B cell (primary cell): ENCODE measurements around the gene PPEF1. TPM values are rescaled to one million over a fixed set of nuclear protein-coding genes. Genes with fewer than 3 reads are reported as not detected.
A peak's percentile ranks its signal among the peaks of the same experiment; 100 is the strongest.

Source experiments
- ATAC-seq: fragments of 200-7000 bp; cut with Tn5 transposase; one replicate; pipeline ENCODE4 v1.10.0; 2021; ENCODE audit warnings: low read depth, mild to moderate bottlenecking, moderate number of reproducible peaks, moderate library complexity
- CTCF ChIA-PET: fragments of 350-600 bp; sonication (Branson Sonifier 250); formaldehyde crosslinking; loops from one replicate; lab custom pipeline; 2021; ENCODE audit warnings: antibody characterized with exemption, inconsistent platforms; lab: Charles Lee
- POLR2A ChIA-PET: fragments of 350-600 bp; sonication (Branson Sonifier 250); formaldehyde crosslinking; loops from one replicate; lab custom pipeline; 2021; ENCODE audit warnings: antibody characterized with exemption; lab: Charles Lee
- DNase-seq: peaks from one replicate; pipeline ENCODE4 v3.0.0; 2013
- H2AFZ ChIP-seq: 2 replicates; pipeline ENCODE4 v1.6.1; 2012; ENCODE audit warnings: mild to moderate bottlenecking, low read depth, low read length; ENCODE audit not compliant: insufficient read depth, poor library complexity, severe bottlenecking
- H3K27ac ChIP-seq, 2 donors: 1 replicate in 1 of 2; 2 replicates in 1 of 2; pipeline ENCODE4 v1.5.1; 2012 to 2013; ENCODE audit warnings: low read length in 2 of 2, mild to moderate bottlenecking in 2 of 2, moderate library complexity in 1 of 2
- H3K27me3 ChIP-seq, 4 experiments: fragments of 200-600 bp in 1 of 4; sonication (generic) in 1 of 4; replicated peaks in 1 of 4; 1 replicate in 2 of 4; 2 replicates in 2 of 4; pipeline versions ENCODE4 v1.6.1 to v1.7.0; 2013 to 2016; ENCODE audit warnings: low read length in 3 of 4, mild to moderate bottlenecking in 2 of 4, mixed read lengths in 1 of 4, moderate library complexity in 1 of 4; ENCODE audit not compliant: insufficient read depth in 4 of 4, control insufficient read depth in 3 of 4; ENCODE audit errors: control extremely low read depth in 1 of 4
- H3K36me3 ChIP-seq, 2 experiments: replicated peaks in 1 of 2; 1 replicate in 1 of 2; 2 replicates in 1 of 2; pipeline versions ENCODE4 v1.6.1 to v1.7.1; 2013; ENCODE audit warnings: low read length in 1 of 2; ENCODE audit not compliant: insufficient read depth in 2 of 2, control insufficient read depth in 1 of 2; ENCODE audit errors: control extremely low read depth in 1 of 2, extremely low read depth in 1 of 2
- H3K4me1 ChIP-seq, 2 donors: fragments of 200-600 bp in 1 of 2; sonication (generic) in 1 of 2; 1 replicate in 1 of 2; 2 replicates in 1 of 2; pipeline versions ENCODE4 v1.5.1 to v1.6.1; 2013 to 2017; ENCODE audit warnings: low read length in 2 of 2; ENCODE audit not compliant: control insufficient read depth in 2 of 2, insufficient read depth in 2 of 2
- H3K4me2 ChIP-seq: replicated peaks from 2 replicates; pipeline ENCODE3; 2012; ENCODE audit warnings: mild to moderate bottlenecking, low read depth, low read length; ENCODE audit not compliant: poor library complexity, severe bottlenecking
- H3K4me3 ChIP-seq, 5 experiments: fragments of 200-600 bp in 1 of 5; sonication (generic) in 1 of 5; 1 replicate in 3 of 5; 2 replicates in 2 of 5; pipeline versions ENCODE4 v1.5.1 to v1.7.0; 2011 to 2016; ENCODE audit warnings: low read length in 4 of 5, mild to moderate bottlenecking in 4 of 5, low read depth in 2 of 5, control low read depth in 1 of 5, moderate library complexity in 1 of 5; ENCODE audit not compliant: insufficient read depth in 1 of 5; ENCODE audit errors: control extremely low read depth in 1 of 5, extremely low read depth in 1 of 5
- H3K79me2 ChIP-seq: fragments of 200-600 bp; sonication (generic); one replicate; pipeline ENCODE4 v1.6.0; 2016; ENCODE audit warnings: low read length; ENCODE audit not compliant: control insufficient read depth, insufficient read depth
- H3K9ac ChIP-seq: fragments of 200-600 bp; sonication (generic); 2 replicates; pipeline ENCODE4 v1.6.1; 2017; ENCODE audit warnings: mild to moderate bottlenecking, low read length, moderate library complexity
- H3K9me3 ChIP-seq, 3 donors: one replicate each; pipeline versions ENCODE4 v1.6.1 to v1.7.1; 2013; ENCODE audit warnings: low read length in 2 of 3; ENCODE audit not compliant: control insufficient read depth in 2 of 3, insufficient read depth in 1 of 3; ENCODE audit errors: control extremely low read depth in 1 of 3
- H4K20me1 ChIP-seq: 2 replicates; pipeline ENCODE4 v1.6.0; 2012; ENCODE audit warnings: mild to moderate bottlenecking, low read length; ENCODE audit not compliant: insufficient read depth, control insufficient read depth, poor library complexity, severe bottlenecking
- H3K27ac Mint-ChIP-seq: one replicate; pipeline ENCODE4 v1.8.0; 2021; ENCODE audit warnings: mixed read lengths
- H3K27me3 Mint-ChIP-seq: one replicate; pipeline ENCODE4 v1.8.0; 2021; ENCODE audit warnings: mixed read lengths
- H3K4me1 Mint-ChIP-seq: one replicate; pipeline ENCODE4 v1.8.0; 2021; ENCODE audit warnings: mixed read lengths
- H3K4me3 Mint-ChIP-seq: one replicate; pipeline ENCODE4 v1.8.0; 2021; ENCODE audit warnings: mixed read lengths
- H3K9me3 Mint-ChIP-seq: one replicate; pipeline ENCODE4 v1.8.0; 2022; ENCODE audit warnings: mixed read lengths; ENCODE audit not compliant: insufficient read depth
- EZH2 ChIP-seq: IDR thresholded peaks from 2 replicates; pipeline ENCODE4 v1.6.1; 2012; ENCODE audit warnings: borderline replicate concordance, low read depth, mild to moderate bottlenecking, moderate library complexity, low read length; ENCODE audit not compliant: insufficient read depth, poor library complexity, severe bottlenecking
- WGBS: methylation state at CpG from one replicate; pipeline ENCODE4 v1.1.5; 2013; ENCODE audit warnings: missing lambda C conversion rate; ENCODE audit not compliant: insufficient coverage; 5-methylcytosine and 5-hydroxymethylcytosine counted together
- intact Hi-C: fragments of 100-400 bp; cut with micrococcal nuclease; formaldehyde crosslinking; loops from one replicate; pipeline ENCODE4 v1.10.0; 2022
- polyA plus RNA-seq: library from polyadenylated mRNA; depleted of rRNA; stranded (reverse); fragments of >200 nt; gene quantifications from 2 replicates; pipeline ENCODE4 v1.2.3, GENCODE V29; 2012
- total RNA-seq, 2 donors: library from RNA; stranded (reverse); fragments of 120-200 nt in 1 of 2; gene quantifications; 1 replicate in 1 of 2; 2 replicates in 1 of 2; pipeline versions ENCODE4 v1.2.3 to v1.2.4, GENCODE V29; 2013 to 2022
- TF ChIP-seq, protein P1 (sequence below): fragments of 200-600 bp; IDR thresholded peaks from one replicate; pipeline ENCODE4 v1.8.0; 2022; ENCODE audit warnings: antibody characterized with exemption, mild to moderate bottlenecking

The PPEF1 gene
- total and polyA plus RNA-seq, 2 donors (not counting 1 experiment from before 2014, with no cell fraction given) = 0.22 to 0.52 TPM

DNA sequence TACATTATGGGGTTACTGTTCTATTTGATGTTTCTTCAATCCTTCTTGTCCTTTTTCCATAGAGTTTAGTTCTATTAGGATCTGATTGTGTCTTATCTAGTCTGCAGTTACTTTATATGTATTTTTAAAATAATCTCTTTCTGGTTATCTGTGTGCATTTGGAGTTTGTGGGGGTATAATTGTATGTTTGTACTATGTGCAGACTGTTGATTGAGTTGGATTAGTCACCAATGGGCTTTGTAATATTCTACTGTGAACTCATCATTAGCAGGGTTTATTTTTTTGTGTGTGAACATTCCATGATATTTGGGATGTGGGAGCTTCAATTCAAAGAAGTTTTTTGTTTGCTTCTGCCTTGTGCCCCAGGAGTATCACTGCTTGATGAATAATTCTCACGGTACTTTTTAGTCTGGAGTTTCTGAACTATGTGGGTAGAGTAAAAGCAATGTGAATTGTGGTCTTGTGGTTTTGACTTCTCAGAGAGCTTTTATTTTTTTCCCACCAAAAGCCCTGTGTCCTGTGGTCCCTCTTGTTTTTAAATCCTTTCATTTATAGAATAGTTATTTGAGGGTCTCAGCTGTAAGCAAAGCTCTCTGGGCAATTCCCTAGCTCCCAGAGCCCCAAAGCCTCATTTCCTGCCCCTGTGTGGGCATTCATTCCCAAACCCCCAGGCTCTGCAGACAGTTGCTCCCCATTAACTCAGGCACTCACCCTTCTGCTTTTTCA is 148.6 kb downstream of the PPEF1 start:
- H4K20me1 ChIP-seq = no peaks in the 10 kb centered on the region
- H3K27me3 ChIP-seq = no peaks in the 10 kb centered on the region
- ChIA-PET CTCF (no interaction called here), POLR2A (no interaction called here)
- no CpG with 5 or more reads among the region's 1 CpG for WGBS
- H3K27ac ChIP-seq = no peak overlapping the region
- no peaks in the 10 kb centered on the region for H3K9me3 ChIP-seq
- H3K4me2 ChIP-seq = peak overlapping the region; percentile 20
- TF ChIP-seq, protein P1, sequence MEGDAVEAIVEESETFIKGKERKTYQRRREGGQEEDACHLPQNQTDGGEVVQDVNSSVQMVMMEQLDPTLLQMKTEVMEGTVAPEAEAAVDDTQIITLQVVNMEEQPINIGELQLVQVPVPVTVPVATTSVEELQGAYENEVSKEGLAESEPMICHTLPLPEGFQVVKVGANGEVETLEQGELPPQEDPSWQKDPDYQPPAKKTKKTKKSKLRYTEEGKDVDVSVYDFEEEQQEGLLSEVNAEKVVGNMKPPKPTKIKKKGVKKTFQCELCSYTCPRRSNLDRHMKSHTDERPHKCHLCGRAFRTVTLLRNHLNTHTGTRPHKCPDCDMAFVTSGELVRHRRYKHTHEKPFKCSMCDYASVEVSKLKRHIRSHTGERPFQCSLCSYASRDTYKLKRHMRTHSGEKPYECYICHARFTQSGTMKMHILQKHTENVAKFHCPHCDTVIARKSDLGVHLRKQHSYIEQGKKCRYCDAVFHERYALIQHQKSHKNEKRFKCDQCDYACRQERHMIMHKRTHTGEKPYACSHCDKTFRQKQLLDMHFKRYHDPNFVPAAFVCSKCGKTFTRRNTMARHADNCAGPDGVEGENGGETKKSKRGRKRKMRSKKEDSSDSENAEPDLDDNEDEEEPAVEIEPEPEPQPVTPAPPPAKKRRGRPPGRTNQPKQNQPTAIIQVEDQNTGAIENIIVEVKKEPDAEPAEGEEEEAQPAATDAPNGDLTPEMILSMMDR = no peak
- TF ChIP-seq EZH2 = no peak
- ATAC-seq (no peak), DNase-seq (no peak)
- no peak overlapping the region for H2AFZ ChIP-seq
- H3K4me3 Mint-ChIP-seq = no peak overlapping the region
- no peaks in the 10 kb centered on the region for H3K9me3 Mint-ChIP-seq
- H3K27me3 Mint-ChIP-seq = no peaks in the 10 kb centered on the region
- H3K9ac ChIP-seq = no peak overlapping the region
- H3K79me2 ChIP-seq = no peaks in the 10 kb centered on the region
- H3K4me3 ChIP-seq = no peak overlapping the region
- H3K4me1 ChIP-seq = peaks cover 0 to 5% of the 10 kb centered on the region in 2 donors
- intact Hi-C loops = no loop called here
- H3K36me3 ChIP-seq = no peaks in the 10 kb centered on the region
- no peak overlapping the region for H3K27ac Mint-ChIP-seq
- H3K4me1 Mint-ChIP-seq = peaks cover 9% of the 10 kb centered on the region

DNA sequence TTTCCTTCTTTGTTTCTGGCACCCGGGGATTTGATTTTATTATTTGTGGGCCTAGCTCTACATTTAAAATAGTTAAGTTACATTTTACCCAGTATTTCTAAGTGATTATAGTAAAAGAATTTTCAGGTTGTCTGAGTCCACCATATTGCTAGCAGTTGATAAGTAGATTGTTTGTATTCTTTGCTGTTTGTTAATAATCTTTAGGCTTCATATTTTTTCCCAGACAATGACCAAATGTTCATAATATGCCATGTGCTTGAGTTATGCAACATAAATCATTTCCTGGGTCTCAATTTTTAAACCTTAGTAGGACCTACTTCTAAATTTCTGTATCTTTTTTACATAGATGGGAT is 149.2 kb downstream of the PPEF1 start:
- DNase-seq = no peak
- Histone ChIP-seq H4K20me1 (no peaks in the 10 kb centered on the region), H3K9me3 (no peaks in the 10 kb centered on the region), H2AFZ (no peak overlapping the region), H3K4me3 (no peak overlapping the region), H3K27ac (no peak overlapping the region), H3K4me2 (peak overlapping the region; percentile 20), H3K9ac (no peak overlapping the region), H3K4me1 (peaks cover 0 to 5% of the 10 kb centered on the region in 2 donors), H3K36me3 (no peaks in the 10 kb centered on the region), H3K79me2 (no peaks in the 10 kb centered on the region), H3K27me3 (no peaks in the 10 kb centered on the region)
- TF ChIP-seq, protein P1 = no peak
- no peak for TF ChIP-seq EZH2
- no peak for ATAC-seq
- H3K27ac Mint-ChIP-seq = no peak overlapping the region
- H3K27me3 Mint-ChIP-seq = no peaks in the 10 kb centered on the region
- ChIA-PET POLR2A (no interaction called here), CTCF (no interaction called here)
- no peaks in the 10 kb centered on the region for H3K9me3 Mint-ChIP-seq
- intact Hi-C loops = no loop called here
- peaks cover 9% of the 10 kb centered on the region for H3K4me1 Mint-ChIP-seq
- no peak overlapping the region for H3K4me3 Mint-ChIP-seq
- WGBS = no CpG with 5 or more reads among the region's 1 CpG
